Kidney epithelial cell (primary cell): Measurements from ENCODE around the gene TMEM245. TPM values are rescaled to one million over a fixed set of nuclear protein-coding genes. Genes with fewer than 3 reads are reported as not detected.

ENCODE experiments used
- DNase-seq: peaks from one replicate; pipeline ENCODE4 v3.0.0-alpha.2; 2010; ENCODE audit warnings: low read depth
- H3K27me3 ChIP-seq: 2 replicates; pipeline ENCODE4 v1.6.0; 2011; ENCODE audit warnings: low read length; ENCODE audit not compliant: control insufficient read depth, insufficient read depth
- H3K36me3 ChIP-seq: 2 replicates; pipeline ENCODE4 v1.5.1; 2011; ENCODE audit warnings: low read length; ENCODE audit not compliant: control insufficient read depth, insufficient read depth
- H3K4me3 ChIP-seq: 2 replicates; pipeline ENCODE4 v1.5.1; 2011; ENCODE audit warnings: low read depth, mild to moderate bottlenecking, control low read depth, low read length
- total RNA-seq: library from RNA; depleted of rRNA; stranded (reverse); fragments of >200 nt; gene quantifications from 2 replicates; pipeline ENCODE4 v1.2.3, GENCODE V29; 2015
- TF ChIP-seq, protein P1 (sequence below): IDR thresholded peaks from 2 replicates; pipeline ENCODE4 v1.5.1; 2011; ENCODE audit warnings: mild to moderate bottlenecking, moderate library complexity, low read length, control low read depth, inconsistent platforms; ENCODE audit not compliant: insufficient read depth, poor library complexity, severe bottlenecking

The TMEM245 gene
- total RNA-seq, 1 donor from 2014 or later: 44.5 TPM

DNA sequence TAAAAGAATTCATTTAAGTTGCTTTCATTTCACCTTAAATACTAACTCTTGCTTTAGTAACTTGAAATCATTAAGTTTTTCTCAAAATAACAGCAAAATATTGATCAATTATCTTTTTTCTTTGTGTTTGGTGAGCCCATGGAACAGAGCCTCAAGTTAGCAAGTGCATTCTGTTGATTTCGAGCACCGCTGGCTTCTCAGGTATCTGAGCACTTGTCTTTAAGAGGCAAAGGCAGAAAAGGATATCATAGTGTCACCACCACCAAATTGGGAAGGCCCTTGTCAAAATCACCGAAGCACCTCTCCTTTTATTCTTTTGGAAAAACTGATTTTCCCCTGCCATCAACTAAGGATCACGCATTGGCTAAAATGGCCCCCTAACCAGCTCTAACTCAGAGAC lies 89.3 kb downstream of the TMEM245 start:
- Histone ChIP-seq H3K36me3 (no peaks in the 10 kb centered on the region), H3K4me3 (no peak overlapping the region), H3K27me3 (no peaks in the 10 kb centered on the region)
- TF ChIP-seq, protein P1, sequence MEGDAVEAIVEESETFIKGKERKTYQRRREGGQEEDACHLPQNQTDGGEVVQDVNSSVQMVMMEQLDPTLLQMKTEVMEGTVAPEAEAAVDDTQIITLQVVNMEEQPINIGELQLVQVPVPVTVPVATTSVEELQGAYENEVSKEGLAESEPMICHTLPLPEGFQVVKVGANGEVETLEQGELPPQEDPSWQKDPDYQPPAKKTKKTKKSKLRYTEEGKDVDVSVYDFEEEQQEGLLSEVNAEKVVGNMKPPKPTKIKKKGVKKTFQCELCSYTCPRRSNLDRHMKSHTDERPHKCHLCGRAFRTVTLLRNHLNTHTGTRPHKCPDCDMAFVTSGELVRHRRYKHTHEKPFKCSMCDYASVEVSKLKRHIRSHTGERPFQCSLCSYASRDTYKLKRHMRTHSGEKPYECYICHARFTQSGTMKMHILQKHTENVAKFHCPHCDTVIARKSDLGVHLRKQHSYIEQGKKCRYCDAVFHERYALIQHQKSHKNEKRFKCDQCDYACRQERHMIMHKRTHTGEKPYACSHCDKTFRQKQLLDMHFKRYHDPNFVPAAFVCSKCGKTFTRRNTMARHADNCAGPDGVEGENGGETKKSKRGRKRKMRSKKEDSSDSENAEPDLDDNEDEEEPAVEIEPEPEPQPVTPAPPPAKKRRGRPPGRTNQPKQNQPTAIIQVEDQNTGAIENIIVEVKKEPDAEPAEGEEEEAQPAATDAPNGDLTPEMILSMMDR: no peak
- no peak for DNase-seq

DNA sequence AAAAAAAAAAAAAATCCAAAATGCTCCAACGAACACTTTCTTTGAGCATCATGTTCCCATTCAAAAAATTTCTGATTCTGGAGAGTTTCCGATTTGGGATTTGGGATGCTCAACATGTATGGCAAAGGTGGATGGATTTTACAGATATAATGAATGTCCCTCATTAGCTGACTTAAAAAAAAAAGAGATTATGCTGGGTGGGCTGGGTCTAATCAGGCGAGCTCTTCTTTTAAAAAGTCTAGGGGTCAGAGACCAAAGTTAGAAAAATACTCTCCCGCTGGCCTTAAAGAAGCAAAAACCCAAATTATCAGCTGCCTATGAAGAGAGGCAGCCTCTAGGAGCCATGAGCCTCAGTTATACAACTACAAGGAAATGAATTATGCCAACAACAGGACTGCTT lies 91.3 kb downstream of the TMEM245 start:
- H3K4me3 ChIP-seq: no peak overlapping the region
- H3K36me3 ChIP-seq: no peaks in the 10 kb centered on the region
- TF ChIP-seq, protein P1: no peak

DNA sequence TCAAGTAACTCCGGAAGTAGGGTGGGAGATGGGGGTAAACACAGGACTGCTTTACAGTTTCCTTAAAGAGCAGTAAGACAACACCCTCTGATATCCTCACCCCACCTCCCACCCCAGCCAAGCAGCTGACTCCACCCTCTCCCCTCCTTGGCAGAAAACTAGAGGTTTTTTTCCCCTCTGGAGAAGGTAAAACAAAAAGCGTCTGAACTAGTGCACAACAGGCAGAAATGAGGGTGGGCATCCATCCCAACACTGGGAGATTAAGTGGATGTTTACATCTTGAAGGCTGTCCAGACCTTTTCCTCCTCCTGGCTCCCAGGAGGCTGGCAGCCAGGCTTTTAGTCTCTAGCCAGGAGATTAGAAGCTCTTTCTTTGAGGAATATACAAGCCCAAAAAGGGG lies 92.6 kb downstream of the TMEM245 start:
- no peak for DNase-seq
- TF ChIP-seq, protein P1: no peak
- no peaks in the 10 kb centered on the region for H3K36me3 ChIP-seq
- no peak overlapping the region for H3K4me3 ChIP-seq
- H3K27me3 ChIP-seq: no peaks in the 10 kb centered on the region

More for the DNA sequence above, 91.3 kb downstream of the TMEM245 start:
- no peaks in the 10 kb centered on the region for H3K27me3 ChIP-seq
- DNase-seq: no peak

DNA sequence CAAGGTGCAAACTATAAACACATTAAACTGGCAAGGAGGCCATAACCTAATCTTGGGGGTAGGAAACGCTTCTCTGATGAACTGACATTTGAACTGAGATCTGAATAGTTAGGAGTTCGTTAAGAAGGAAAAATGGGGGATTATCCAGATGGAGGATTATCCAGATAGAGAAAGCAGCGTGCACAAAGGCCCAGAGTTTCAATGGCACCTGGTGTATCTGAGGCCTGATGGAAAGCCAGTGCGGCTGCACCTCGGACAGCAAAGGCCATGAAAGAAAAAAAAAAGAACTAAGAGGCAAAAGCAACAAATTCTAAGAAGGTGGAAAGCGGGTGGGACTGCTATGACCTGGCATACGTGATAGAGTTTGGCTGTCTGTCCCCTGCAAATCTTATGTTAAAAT lies 93.4 kb downstream of the TMEM245 start:
- TF ChIP-seq, protein P1: no peak
- no peak for DNase-seq
- Histone ChIP-seq H3K27me3 (no peaks in the 10 kb centered on the region), H3K36me3 (no peaks in the 10 kb centered on the region), H3K4me3 (no peak overlapping the region)

DNA sequence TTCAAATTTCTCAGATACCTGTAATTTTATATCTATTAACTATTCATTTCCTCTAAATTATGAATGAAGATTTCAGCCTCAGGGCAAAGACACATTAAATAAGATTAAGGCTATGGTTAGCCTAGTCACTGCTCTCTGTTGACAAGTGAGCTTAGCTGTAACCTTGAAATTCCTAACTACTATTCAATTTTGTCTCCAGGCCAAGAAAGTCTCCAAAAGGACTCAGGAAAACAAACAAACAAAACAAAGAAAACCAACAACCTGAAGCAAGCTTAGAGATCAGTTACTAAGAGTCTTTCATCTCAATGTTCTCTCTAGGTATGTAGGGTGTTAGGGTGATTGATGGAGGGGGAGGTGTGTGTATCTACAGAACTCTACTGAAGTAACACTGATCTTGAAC lies 96.9 kb downstream of the TMEM245 start:
- no peaks in the 10 kb centered on the region for H3K36me3 ChIP-seq

More for the DNA sequence above, 96.9 kb downstream of the TMEM245 start:
- TF ChIP-seq, protein P1: no peak
- DNase-seq: no peak
- H3K27me3 ChIP-seq: no peaks in the 10 kb centered on the region
- no peak overlapping the region for H3K4me3 ChIP-seq
